ENCODE measurements around the gene ADAM29. TPM values are rescaled to one million over a fixed set of nuclear protein-coding genes. Genes with fewer than 3 reads are reported as not detected.

Gene ADAM29
- total and polyA plus RNA-seq, 2 of the 8 experiments (the other 6 are each of a cell fraction or from before 2014, with no cell fraction given): 0.03 TPM; not detected in 1

- no peak overlapping the region for H3K23ac ChIP-seq (ENCODE audit: insufficient read length)
- POLR2A ChIA-PET (ENCODE audit: partially characterized antibody): no interaction called here
- no peak for TF ChIP-seq NANOG (IDR thresholded peaks at IDR 0.05; ENCODE audit: insufficient read depth, low read depth, low read length, poor library complexity, severe bottlenecking)
- TF ChIP-seq BCL11A (IDR thresholded peaks at IDR 0.05; ENCODE audit: low read depth in 2 of 2, low read length in 2 of 2): no peak
- no peak for TF ChIP-seq TAF7 (optimal IDR thresholded peaks at IDR 0.05; ENCODE audit: borderline replicate concordance, low read depth, low read length)
- no peak for TF ChIP-seq ASH2L (IDR thresholded peaks at IDR 0.05; ENCODE audit: low read length)
- TF ChIP-seq, protein P1, sequence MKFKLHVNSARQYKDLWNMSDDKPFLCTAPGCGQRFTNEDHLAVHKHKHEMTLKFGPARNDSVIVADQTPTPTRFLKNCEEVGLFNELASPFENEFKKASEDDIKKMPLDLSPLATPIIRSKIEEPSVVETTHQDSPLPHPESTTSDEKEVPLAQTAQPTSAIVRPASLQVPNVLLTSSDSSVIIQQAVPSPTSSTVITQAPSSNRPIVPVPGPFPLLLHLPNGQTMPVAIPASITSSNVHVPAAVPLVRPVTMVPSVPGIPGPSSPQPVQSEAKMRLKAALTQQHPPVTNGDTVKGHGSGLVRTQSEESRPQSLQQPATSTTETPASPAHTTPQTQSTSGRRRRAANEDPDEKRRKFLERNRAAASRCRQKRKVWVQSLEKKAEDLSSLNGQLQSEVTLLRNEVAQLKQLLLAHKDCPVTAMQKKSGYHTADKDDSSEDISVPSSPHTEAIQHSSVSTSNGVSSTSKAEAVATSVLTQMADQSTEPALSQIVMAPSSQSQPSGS (IDR thresholded peaks at IDR 0.05; ENCODE audit: low read length): no peak
- TF ChIP-seq PHF8 (conservative IDR thresholded peaks at IDR 0.05; ENCODE audit: low read depth, low read length): no peak
- TF ChIP-seq, protein P2, sequence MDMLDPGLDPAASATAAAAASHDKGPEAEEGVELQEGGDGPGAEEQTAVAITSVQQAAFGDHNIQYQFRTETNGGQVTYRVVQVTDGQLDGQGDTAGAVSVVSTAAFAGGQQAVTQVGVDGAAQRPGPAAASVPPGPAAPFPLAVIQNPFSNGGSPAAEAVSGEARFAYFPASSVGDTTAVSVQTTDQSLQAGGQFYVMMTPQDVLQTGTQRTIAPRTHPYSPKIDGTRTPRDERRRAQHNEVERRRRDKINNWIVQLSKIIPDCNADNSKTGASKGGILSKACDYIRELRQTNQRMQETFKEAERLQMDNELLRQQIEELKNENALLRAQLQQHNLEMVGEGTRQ (IDR thresholded peaks at IDR 0.05; ENCODE audit: low read length): no peak
- no peak for TF ChIP-seq GABPA (IDR thresholded peaks at IDR 0.05; ENCODE audit: borderline replicate concordance, insufficient read depth, low read length)
These were observed 99.6 kb downstream of the ADAM29 start for GRCh38 chr4:175017751-175018150.

More at GRCh38 chr4:175017751-175018150, 99.6 kb downstream of the ADAM29 start:
- Histone ChIP-seq H3K56ac (replicated peaks; ENCODE audit: insufficient read length, low read depth, low read length) (no peak overlapping the region), H2BK120ac (replicated peaks; ENCODE audit: low read depth, low read length) (no peak overlapping the region), H2AK5ac (ENCODE audit: low read depth, low read length) (no peak overlapping the region), H2AFZ (ENCODE audit: low read length) (no peak overlapping the region), H3K23me2 (ENCODE audit: low read depth, low read length) (no peaks in the 10 kb centered on the region), H3K14ac (ENCODE audit: insufficient read length) (no peak overlapping the region), H4K8ac (ENCODE audit: extremely low read depth, insufficient read depth, low read length) (no peak overlapping the region), H3K79me2 (ENCODE audit: control insufficient read depth in 1 of 2, insufficient read depth in 2 of 2, low read length in 2 of 2) (no peaks in the 10 kb centered on the region), H3K18ac (ENCODE audit: extremely low read depth, low read length) (no peak overlapping the region), H2BK15ac (ENCODE audit: low read length) (no peak overlapping the region), H4K91ac (replicated peaks; ENCODE audit: insufficient read length, low read length) (no peak overlapping the region), H3K4me1 (replicated peaks in 1 of 4; ENCODE audit: control insufficient read depth in 3 of 4, insufficient read depth in 4 of 4, low read length in 3 of 4) (no peaks in the 10 kb centered on the region), H3K4me2 (ENCODE audit: insufficient read depth in 1 of 2, low read depth in 2 of 2, low read length in 2 of 2) (no peak overlapping the region), H4K5ac (ENCODE audit: insufficient read length, low read depth, low read length) (no peak overlapping the region), H2BK5ac (ENCODE audit: low read depth, low read length) (no peak overlapping the region), H3K9me3 (ENCODE audit: insufficient read depth in 2 of 2, low read depth in 1 of 2, low read length in 1 of 2) (peaks cover 0 to 7% of the 10 kb centered on the region in 2 experiments; a peak in 1 of 4 replicates), H3K4ac (replicated peaks; ENCODE audit: insufficient read length, low read depth, low read length) (no peak overlapping the region), H3K27me3 (replicated peaks in 1 of 4; ENCODE audit: control insufficient read depth in 3 of 4, extremely low read depth in 1 of 4, insufficient read depth in 3 of 4, low read length in 3 of 4) (no peaks in the 10 kb centered on the region), H3K27ac (ENCODE audit: low read depth, low read length) (no peak overlapping the region), H2BK20ac (ENCODE audit: low read length) (no peak overlapping the region), H3K9ac (replicated peaks in 1 of 4; ENCODE audit: extremely low read depth in 1 of 4, low read depth in 3 of 4, low read length in 3 of 4) (no peak overlapping the region), H3K4me3 (ENCODE audit: extremely low read depth in 1 of 4, insufficient read depth in 2 of 4, low read depth in 3 of 4, low read length in 4 of 4) (no peak overlapping the region), H3K36me3 (ENCODE audit: control insufficient read depth in 2 of 4, insufficient read depth in 4 of 4, low read length in 3 of 4) (no peaks in the 10 kb centered on the region), H4K20me1 (replicated peaks in 1 of 2; ENCODE audit: control insufficient read depth in 1 of 2, insufficient read depth in 2 of 2, low read length in 2 of 2) (no peaks in the 10 kb centered on the region), H2BK12ac (ENCODE audit: low read depth, low read length) (no peak overlapping the region), H3K79me1 (ENCODE audit: low read depth, low read length) (no peaks in the 10 kb centered on the region)
- FAIRE-seq: no peak
- 85% methylated on average over 3 of the region's 3 CpGs; no CpG with 5 or more reads in 1 of the 2 experiments for WGBS, 2 experiments (ENCODE audit: extremely low coverage in 1 of 2, insufficient coverage in 1 of 2, insufficient read length in 1 of 2, insufficient replicate concordance in 2 of 2, low coverage in 1 of 2, low lambda C conversion rate in 2 of 2, missing lambda C conversion rate in 1 of 2)
- CTCF ChIA-PET (ENCODE audit: partially characterized antibody): interaction anchor here (1.3 kb wide), 1 partner anchor 18 kb away, joined by 3 read pairs; no protein-coding TSS in a partner anchor
- DNase-seq (ENCODE audit: low read depth in 1 of 2, low spot score in 2 of 2): no peak

Measured in H1 (cell line).